Measurements from ENCODE around the gene TSPEAR.

GRCh38 chr21:44550807-44551206 lies 160.6 kb downstream of the TSPEAR start:
- TF ChIP-seq CTCF (IDR thresholded peaks at IDR 0.05) (no peak), POLR2A (IDR thresholded peaks at IDR 0.05; ENCODE audit: low read depth) (no peak)
